B cell (primary cell): ENCODE measurements around the gene PTGIR. TPM values are rescaled to one million over a fixed set of nuclear protein-coding genes. Genes with fewer than 3 reads are reported as not detected.

Experiments used
- ATAC-seq: fragments of 200-7000 bp; cut with Tn5 transposase; one replicate; pipeline ENCODE4 v1.10.0; 2021; ENCODE audit warnings: low read depth, mild to moderate bottlenecking, moderate number of reproducible peaks, moderate library complexity
- CTCF ChIA-PET: fragments of 350-600 bp; sonication (Branson Sonifier 250); formaldehyde crosslinking; loops from one replicate; lab custom pipeline; 2021; ENCODE audit warnings: antibody characterized with exemption, inconsistent platforms; lab: Charles Lee
- POLR2A ChIA-PET: fragments of 350-600 bp; sonication (Branson Sonifier 250); formaldehyde crosslinking; loops from one replicate; lab custom pipeline; 2021; ENCODE audit warnings: antibody characterized with exemption; lab: Charles Lee
- DNase-seq: peaks from one replicate; pipeline ENCODE4 v3.0.0; 2013
- H2AFZ ChIP-seq: 2 replicates; pipeline ENCODE4 v1.6.1; 2012; ENCODE audit warnings: mild to moderate bottlenecking, low read depth, low read length; ENCODE audit not compliant: insufficient read depth, poor library complexity, severe bottlenecking
- H3K27ac ChIP-seq, 2 donors: 1 replicate in 1 of 2; 2 replicates in 1 of 2; pipeline ENCODE4 v1.5.1; 2012 to 2013; ENCODE audit warnings: low read length in 2 of 2, mild to moderate bottlenecking in 2 of 2, moderate library complexity in 1 of 2
- H3K27me3 ChIP-seq, 4 experiments: fragments of 200-600 bp in 1 of 4; sonication (generic) in 1 of 4; replicated peaks in 1 of 4; 1 replicate in 2 of 4; 2 replicates in 2 of 4; pipeline versions ENCODE4 v1.6.1 to v1.7.0; 2013 to 2016; ENCODE audit warnings: low read length in 3 of 4, mild to moderate bottlenecking in 2 of 4, mixed read lengths in 1 of 4, moderate library complexity in 1 of 4; ENCODE audit not compliant: insufficient read depth in 4 of 4, control insufficient read depth in 3 of 4; ENCODE audit errors: control extremely low read depth in 1 of 4
- H3K36me3 ChIP-seq, 2 experiments: replicated peaks in 1 of 2; 1 replicate in 1 of 2; 2 replicates in 1 of 2; pipeline versions ENCODE4 v1.6.1 to v1.7.1; 2013; ENCODE audit warnings: low read length in 1 of 2; ENCODE audit not compliant: insufficient read depth in 2 of 2, control insufficient read depth in 1 of 2; ENCODE audit errors: control extremely low read depth in 1 of 2, extremely low read depth in 1 of 2
- H3K4me1 ChIP-seq, 2 donors: fragments of 200-600 bp in 1 of 2; sonication (generic) in 1 of 2; 1 replicate in 1 of 2; 2 replicates in 1 of 2; pipeline versions ENCODE4 v1.5.1 to v1.6.1; 2013 to 2017; ENCODE audit warnings: low read length in 2 of 2; ENCODE audit not compliant: control insufficient read depth in 2 of 2, insufficient read depth in 2 of 2
- H3K4me2 ChIP-seq: replicated peaks from 2 replicates; pipeline ENCODE3; 2012; ENCODE audit warnings: mild to moderate bottlenecking, low read depth, low read length; ENCODE audit not compliant: poor library complexity, severe bottlenecking
- H3K4me3 ChIP-seq, 5 experiments: fragments of 200-600 bp in 1 of 5; sonication (generic) in 1 of 5; 1 replicate in 3 of 5; 2 replicates in 2 of 5; pipeline versions ENCODE4 v1.5.1 to v1.7.0; 2011 to 2016; ENCODE audit warnings: low read length in 4 of 5, mild to moderate bottlenecking in 4 of 5, low read depth in 2 of 5, control low read depth in 1 of 5, moderate library complexity in 1 of 5; ENCODE audit not compliant: insufficient read depth in 1 of 5; ENCODE audit errors: control extremely low read depth in 1 of 5, extremely low read depth in 1 of 5
- H3K79me2 ChIP-seq: fragments of 200-600 bp; sonication (generic); one replicate; pipeline ENCODE4 v1.6.0; 2016; ENCODE audit warnings: low read length; ENCODE audit not compliant: control insufficient read depth, insufficient read depth
- H3K9ac ChIP-seq: fragments of 200-600 bp; sonication (generic); 2 replicates; pipeline ENCODE4 v1.6.1; 2017; ENCODE audit warnings: mild to moderate bottlenecking, low read length, moderate library complexity
- H3K9me3 ChIP-seq, 3 donors: one replicate each; pipeline versions ENCODE4 v1.6.1 to v1.7.1; 2013; ENCODE audit warnings: low read length in 2 of 3; ENCODE audit not compliant: control insufficient read depth in 2 of 3, insufficient read depth in 1 of 3; ENCODE audit errors: control extremely low read depth in 1 of 3
- H4K20me1 ChIP-seq: 2 replicates; pipeline ENCODE4 v1.6.0; 2012; ENCODE audit warnings: mild to moderate bottlenecking, low read length; ENCODE audit not compliant: insufficient read depth, control insufficient read depth, poor library complexity, severe bottlenecking
- H3K27ac Mint-ChIP-seq: one replicate; pipeline ENCODE4 v1.8.0; 2021; ENCODE audit warnings: mixed read lengths
- H3K27me3 Mint-ChIP-seq: one replicate; pipeline ENCODE4 v1.8.0; 2021; ENCODE audit warnings: mixed read lengths
- H3K4me1 Mint-ChIP-seq: one replicate; pipeline ENCODE4 v1.8.0; 2021; ENCODE audit warnings: mixed read lengths
- H3K4me3 Mint-ChIP-seq: one replicate; pipeline ENCODE4 v1.8.0; 2021; ENCODE audit warnings: mixed read lengths
- H3K9me3 Mint-ChIP-seq: one replicate; pipeline ENCODE4 v1.8.0; 2022; ENCODE audit warnings: mixed read lengths; ENCODE audit not compliant: insufficient read depth
- EZH2 ChIP-seq: IDR thresholded peaks from 2 replicates; pipeline ENCODE4 v1.6.1; 2012; ENCODE audit warnings: borderline replicate concordance, low read depth, mild to moderate bottlenecking, moderate library complexity, low read length; ENCODE audit not compliant: insufficient read depth, poor library complexity, severe bottlenecking
- WGBS: methylation state at CpG from one replicate; pipeline ENCODE4 v1.1.5; 2013; ENCODE audit warnings: missing lambda C conversion rate; ENCODE audit not compliant: insufficient coverage; 5-methylcytosine and 5-hydroxymethylcytosine counted together
- intact Hi-C: fragments of 100-400 bp; cut with micrococcal nuclease; formaldehyde crosslinking; loops from one replicate; pipeline ENCODE4 v1.10.0; 2022
- polyA plus RNA-seq: library from polyadenylated mRNA; depleted of rRNA; stranded (reverse); fragments of >200 nt; gene quantifications from 2 replicates; pipeline ENCODE4 v1.2.3, GENCODE V29; 2012
- total RNA-seq, 2 donors: library from RNA; stranded (reverse); fragments of 120-200 nt in 1 of 2; gene quantifications; 1 replicate in 1 of 2; 2 replicates in 1 of 2; pipeline versions ENCODE4 v1.2.3 to v1.2.4, GENCODE V29; 2013 to 2022
- TF ChIP-seq, protein P1 (sequence below): fragments of 200-600 bp; IDR thresholded peaks from one replicate; pipeline ENCODE4 v1.8.0; 2022; ENCODE audit warnings: antibody characterized with exemption, mild to moderate bottlenecking

Gene PTGIR
- total and polyA plus RNA-seq, 2 donors (not counting 1 experiment from before 2014, with no cell fraction given), result 1.9 to 2.1 TPM

DNA sequence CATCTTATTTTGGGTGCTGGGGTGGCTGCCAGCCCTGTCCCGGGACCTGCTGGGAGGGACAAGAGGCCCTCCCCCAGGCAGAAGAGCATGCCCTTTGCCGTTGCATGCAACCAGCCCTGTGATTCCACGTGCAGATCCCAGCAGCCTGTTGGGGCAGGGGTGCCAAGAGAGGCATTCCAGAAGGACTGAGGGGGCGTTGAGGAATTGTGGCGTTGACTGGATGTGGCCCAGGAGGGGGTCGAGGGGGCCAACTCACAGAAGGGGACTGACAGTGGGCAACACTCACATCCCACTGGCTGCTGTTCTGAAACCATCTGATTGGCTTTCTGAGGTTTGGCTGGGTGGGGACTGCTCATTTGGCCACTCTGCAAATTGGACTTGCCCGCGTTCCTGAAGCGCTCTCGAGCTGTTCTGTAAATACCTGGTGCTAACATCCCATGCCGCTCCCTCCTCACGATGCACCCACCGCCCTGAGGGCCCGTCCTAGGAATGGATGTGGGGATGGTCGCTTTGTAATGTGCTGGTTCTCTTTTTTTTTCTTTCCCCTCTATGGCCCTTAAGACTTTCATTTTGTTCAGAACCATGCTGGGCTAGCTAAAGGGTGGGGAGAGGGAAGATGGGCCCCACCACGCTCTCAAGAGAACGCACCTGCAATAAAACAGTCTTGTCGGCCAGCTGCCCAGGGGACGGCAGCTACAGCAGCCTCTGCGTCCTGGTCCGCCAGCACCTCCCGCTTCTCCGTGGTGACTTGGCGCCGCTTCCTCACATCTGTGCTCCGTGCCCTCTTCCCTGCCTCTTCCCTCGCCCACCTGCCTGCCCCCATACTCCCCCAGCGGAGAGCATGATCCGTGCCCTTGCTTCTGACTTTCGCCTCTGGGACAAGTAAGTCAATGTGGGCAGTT lies 15.1 kb downstream of the PTGIR start:
- intact Hi-C loops, result no loop called here

More for the DNA sequence above, 15.1 kb downstream of the PTGIR start:
- H3K27me3 ChIP-seq, result no peaks in the 10 kb centered on the region
- H3K9me3 ChIP-seq, result peaks cover 0 to 7% (median 0%) of the 10 kb centered on the region in 3 donors
- no peaks in the 10 kb centered on the region for H3K9me3 Mint-ChIP-seq
- H3K79me2 ChIP-seq, result peaks cover 3% of the 10 kb centered on the region
- H2AFZ ChIP-seq, result no peak overlapping the region
- ATAC-seq (no peak), DNase-seq (peak; percentile 13)
- TF ChIP-seq, protein P1, sequence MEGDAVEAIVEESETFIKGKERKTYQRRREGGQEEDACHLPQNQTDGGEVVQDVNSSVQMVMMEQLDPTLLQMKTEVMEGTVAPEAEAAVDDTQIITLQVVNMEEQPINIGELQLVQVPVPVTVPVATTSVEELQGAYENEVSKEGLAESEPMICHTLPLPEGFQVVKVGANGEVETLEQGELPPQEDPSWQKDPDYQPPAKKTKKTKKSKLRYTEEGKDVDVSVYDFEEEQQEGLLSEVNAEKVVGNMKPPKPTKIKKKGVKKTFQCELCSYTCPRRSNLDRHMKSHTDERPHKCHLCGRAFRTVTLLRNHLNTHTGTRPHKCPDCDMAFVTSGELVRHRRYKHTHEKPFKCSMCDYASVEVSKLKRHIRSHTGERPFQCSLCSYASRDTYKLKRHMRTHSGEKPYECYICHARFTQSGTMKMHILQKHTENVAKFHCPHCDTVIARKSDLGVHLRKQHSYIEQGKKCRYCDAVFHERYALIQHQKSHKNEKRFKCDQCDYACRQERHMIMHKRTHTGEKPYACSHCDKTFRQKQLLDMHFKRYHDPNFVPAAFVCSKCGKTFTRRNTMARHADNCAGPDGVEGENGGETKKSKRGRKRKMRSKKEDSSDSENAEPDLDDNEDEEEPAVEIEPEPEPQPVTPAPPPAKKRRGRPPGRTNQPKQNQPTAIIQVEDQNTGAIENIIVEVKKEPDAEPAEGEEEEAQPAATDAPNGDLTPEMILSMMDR, result no peak
- no peak for TF ChIP-seq EZH2
- no peak overlapping the region for H3K4me3 ChIP-seq
- H4K20me1 ChIP-seq, result peaks cover 52% of the 10 kb centered on the region
- POLR2A ChIA-PET, result interaction anchor here (0.7 to 3.2 kb wide), 2 partner anchors 9 to 212 kb away, joined by 3 to 19 read pairs; partner anchors contain the start of gene CALM3
- H3K4me3 Mint-ChIP-seq, result no peak overlapping the region
- H3K36me3 ChIP-seq, result peaks cover 0 to 49% of the 10 kb centered on the region in 2 experiments
- WGBS, result 94% methylated on average over 24 of the region's 30 CpGs
- CTCF ChIA-PET, result interaction anchor here (1.7 to 16.2 kb wide), 3 partner anchors 8 to 119 kb away, joined by 4 to 447 read pairs (median 92); partner anchors contain the start of genes CALM3 and DACT3
- H3K4me1 ChIP-seq, result peaks cover 26 to 35% of the 10 kb centered on the region in 2 donors
- H3K4me2 ChIP-seq, result no peak overlapping the region
- no peak overlapping the region for H3K27ac Mint-ChIP-seq
- H3K9ac ChIP-seq, result no peak overlapping the region
- H3K27me3 Mint-ChIP-seq, result no peaks in the 10 kb centered on the region
- H3K4me1 Mint-ChIP-seq, result peaks cover 33% of the 10 kb centered on the region
- H3K27ac ChIP-seq, result no peak overlapping the region
